Stomach (tissue), 4 donors: ENCODE measurements around the gene MYO16.

Source experiments
- CTCF ChIP-seq, 7 experiments: fragments of 450-650 bp in 4 of 7; fragments of 200-600 bp in 3 of 7; sonication (generic) in 3 of 7; IDR thresholded peaks; one replicate each; pipeline ENCODE4 v1.5.1; 2016 to 2019; ENCODE audit warnings: antibody characterized with exemption in 7 of 7, control low read depth in 2 of 7, mild to moderate bottlenecking in 1 of 7
- EP300 ChIP-seq: sonication (generic); formaldehyde crosslinking; IDR thresholded peaks from one replicate; pipeline ENCODE4 v1.6.1; 2017; ENCODE audit warnings: antibody characterized with exemption
- POLR2A ChIP-seq, 4 donors: fragments of 450-650 bp; IDR thresholded peaks; one replicate each; pipeline ENCODE4 v1.6.1; 2016; ENCODE audit warnings: antibody characterized with exemption in 4 of 4, control low read depth in 2 of 4, mild to moderate bottlenecking in 1 of 4, moderate library complexity in 1 of 4
- POLR2AphosphoS5 ChIP-seq, 3 donors: sonication (generic); formaldehyde crosslinking; IDR thresholded peaks; one replicate each; pipeline ENCODE4 v1.6.1; 2016; ENCODE audit warnings: antibody characterized with exemption in 3 of 3

GRCh38 chr13:108676620-108677019 is 47.2 kb downstream of the MYO16 start:
- TF ChIP-seq EP300 (no peak), CTCF (IDR thresholded peaks at IDR 0.05) (no peak), POLR2A (IDR thresholded peaks at IDR 0.05) (no peak), POLR2AphosphoS5 (IDR thresholded peaks at IDR 0.05) (no peak)
